HG03108 (cell line): ENCODE data around the gene SLC2A5.
"Not testable (repeated sequence)": the region's sequence is repeated elsewhere in the genome, so short reads cannot be mapped to it uniquely, and the experiment has no call there.

Source experiments
- ATAC-seq: cut with Tn5 transposase; IDR thresholded peaks from one replicate; pipeline ENCODE4 v1.9.1; 2021; ENCODE audit warnings: moderate library complexity; ENCODE audit not compliant: unreplicated experiment

The SLC2A5 gene

GRCh38 chr1:9010781-9011323 lies 58.6 kb downstream of the SLC2A5 start:
- no peak for ATAC-seq

- ATAC-seq: no peak
Measured at GRCh38 chr1:9009438-9010370, 59.7 kb downstream of the SLC2A5 start.

- no peak for ATAC-seq
Measured at GRCh38 chr1:9008236-9008635, 61.2 kb downstream of the SLC2A5 start.

- ATAC-seq: no peak
Measured at GRCh38 chr1:9006956-9007615, 62.3 kb downstream of the SLC2A5 start.

- ATAC-seq: no peak
Measured at GRCh38 chr1:9005395-9005708, 64.1 kb downstream of the SLC2A5 start.

- ATAC-seq: no peak
Measured at GRCh38 chr1:9004700-9005394, 64.6 kb downstream of the SLC2A5 start.

- no peak for ATAC-seq
Measured at GRCh38 chr1:9004031-9004699, 65.3 kb downstream of the SLC2A5 start.

GRCh38 chr1:9002215-9002560 lies 67.2 kb downstream of the SLC2A5 start:
- not testable (repeated sequence) for ATAC-seq

- not testable (repeated sequence) for ATAC-seq
Measured at GRCh38 chr1:9001534-9002214, 67.8 kb downstream of the SLC2A5 start.

GRCh38 chr1:8993962-8994675 lies 75.3 kb downstream of the SLC2A5 start:
- ATAC-seq: not testable (repeated sequence)

GRCh38 chr1:8992936-8993687 lies 76.3 kb downstream of the SLC2A5 start:
- ATAC-seq: no peak

- no peak for ATAC-seq
Measured at GRCh38 chr1:8989821-8990220, 79.6 kb downstream of the SLC2A5 start.

GRCh38 chr1:8989061-8989460 lies 80.4 kb downstream of the SLC2A5 start:
- no peak for ATAC-seq

- ATAC-seq: no peak
Measured at GRCh38 chr1:8988618-8988967, 80.8 kb downstream of the SLC2A5 start.

GRCh38 chr1:8987881-8988617 lies 81.4 kb downstream of the SLC2A5 start:
- no peak for ATAC-seq

GRCh38 chr1:8986814-8987190 lies 82.6 kb downstream of the SLC2A5 start:
- ATAC-seq: no peak

- no peak for ATAC-seq
Measured at GRCh38 chr1:8985915-8986813, 83.3 kb downstream of the SLC2A5 start.
